NCI-H2171 (cell line): Measurements from ENCODE around the gene GPHB5.
A peak's percentile ranks its signal among the peaks of the same experiment; 100 is the strongest.
"Not testable (repeated sequence)": the region's sequence is repeated elsewhere in the genome, so short reads cannot be mapped to it uniquely, and the experiment has no call there.

ENCODE experiments used
- DNase-seq: peaks from one replicate; lab custom pipeline; 2025; lab: John Stamatoyannopoulos, UW

Gene GPHB5, protein sequence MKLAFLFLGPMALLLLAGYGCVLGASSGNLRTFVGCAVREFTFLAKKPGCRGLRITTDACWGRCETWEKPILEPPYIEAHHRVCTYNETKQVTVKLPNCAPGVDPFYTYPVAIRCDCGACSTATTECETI

DNA sequence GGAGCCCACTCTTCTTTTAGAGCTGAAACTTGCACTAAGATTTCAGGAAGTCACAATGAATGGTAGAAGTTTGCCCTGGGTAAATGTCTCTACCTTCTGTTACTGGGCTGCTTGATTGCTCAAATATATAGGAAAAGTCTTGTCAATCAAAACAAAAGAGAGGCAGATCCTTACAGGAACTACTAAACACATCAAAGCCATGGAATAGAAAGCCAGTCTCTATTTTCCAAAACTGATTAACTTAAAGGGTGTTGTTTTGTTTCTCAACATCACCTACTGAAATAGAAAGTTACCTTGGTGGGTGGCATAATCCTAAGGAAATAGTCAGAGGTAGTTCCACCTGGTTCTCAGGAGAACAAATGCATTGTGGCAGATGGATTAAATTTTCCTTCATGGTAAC lies at the start of gene GPHB5:
TSS of gene GPHB5 (minus strand) at position 101 of the 400 bp plus-strand sequence. CDS start 1,086 bp downstream, outside the sequence.
- DNase-seq, result no peak

DNA sequence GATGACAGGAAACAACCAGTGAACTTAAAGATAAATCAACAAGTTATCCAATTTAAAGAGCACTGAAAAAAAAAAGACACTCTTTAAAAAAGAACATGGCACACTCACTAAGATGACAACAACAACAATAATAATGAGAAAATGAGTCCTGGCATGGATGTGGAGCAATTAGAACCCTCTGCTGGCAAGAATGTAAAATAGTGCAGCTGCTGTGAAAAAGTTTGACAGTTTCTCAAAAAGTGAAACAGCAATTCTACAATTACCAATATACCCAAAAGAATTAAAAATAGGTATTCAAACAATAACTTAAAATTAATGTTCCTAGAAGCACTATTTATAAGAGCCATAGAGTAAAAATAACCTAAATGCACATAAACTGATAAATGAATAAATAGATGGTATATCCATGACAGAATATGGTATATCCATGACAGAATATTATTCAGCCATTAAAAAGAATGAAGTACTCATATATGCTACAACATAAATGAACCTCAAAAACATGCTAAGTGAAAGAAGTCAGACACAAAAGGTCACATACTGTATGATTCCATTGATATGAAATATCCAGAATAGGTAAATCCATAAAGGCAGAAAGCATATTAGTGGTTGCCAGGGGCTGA lies 49.1 kb upstream of the GPHB5 start:
- no peak for DNase-seq

DNA sequence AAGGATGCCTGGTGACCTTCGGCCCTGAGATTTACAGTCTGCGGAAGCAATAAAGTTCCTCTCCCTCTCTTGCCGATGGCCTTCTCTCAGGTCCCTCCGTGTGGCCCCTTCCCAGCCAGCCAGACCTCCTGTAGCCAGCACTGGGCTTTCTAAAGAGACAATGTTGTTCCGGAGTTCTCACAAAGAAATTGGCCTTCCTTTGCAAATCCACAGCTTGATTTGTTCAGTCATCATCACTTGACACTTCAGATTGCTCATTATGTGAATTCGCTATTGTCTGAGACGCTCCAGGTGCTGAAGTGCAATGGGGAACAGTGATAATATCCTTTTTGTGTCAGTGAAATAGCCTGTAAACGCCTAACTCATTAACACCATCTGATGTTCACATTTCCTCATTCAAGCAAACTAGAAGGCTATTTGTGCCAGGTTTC lies 43.7 kb upstream of the GPHB5 start:
- DNase-seq, result no peak

DNA sequence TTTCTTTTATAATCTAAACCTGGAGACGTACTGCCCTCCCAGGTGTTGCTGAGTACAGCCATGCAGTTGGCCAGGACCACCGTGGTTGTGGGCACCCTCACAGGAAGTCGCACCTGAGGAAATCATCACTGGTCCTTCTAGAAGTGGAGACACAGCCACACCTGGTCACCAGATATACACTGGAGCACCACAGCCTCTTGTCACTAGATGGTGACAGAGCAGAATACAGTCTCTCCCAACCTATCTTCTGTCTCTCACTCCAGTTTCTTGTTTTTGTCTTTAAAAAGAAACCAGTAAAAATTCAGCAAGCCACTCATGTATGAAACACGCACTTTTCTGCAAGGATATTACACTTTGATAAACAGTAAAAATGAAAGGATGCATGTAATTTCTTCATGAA lies 43.1 kb upstream of the GPHB5 start:
- DNase-seq, result no peak

DNA sequence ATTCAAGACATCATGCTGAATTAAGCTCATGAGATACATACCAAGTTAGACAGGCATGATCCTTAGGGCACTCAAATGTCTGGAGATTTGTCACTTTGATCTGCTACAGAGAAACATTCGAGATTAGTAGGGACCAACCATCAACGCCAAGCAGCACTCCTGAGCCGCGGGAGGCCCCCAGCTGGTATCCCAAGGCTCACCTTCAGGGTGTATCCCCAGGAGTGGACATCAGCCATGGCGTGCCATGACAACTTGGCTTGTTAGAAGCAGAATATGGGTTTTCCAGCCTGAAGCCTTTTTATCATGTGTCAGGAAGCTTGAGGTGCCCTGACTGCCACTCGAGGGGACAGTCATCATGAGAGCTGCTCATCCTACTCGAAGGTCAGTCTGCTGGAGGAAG lies 39.1 kb upstream of the GPHB5 start:
- no peak for DNase-seq

DNA sequence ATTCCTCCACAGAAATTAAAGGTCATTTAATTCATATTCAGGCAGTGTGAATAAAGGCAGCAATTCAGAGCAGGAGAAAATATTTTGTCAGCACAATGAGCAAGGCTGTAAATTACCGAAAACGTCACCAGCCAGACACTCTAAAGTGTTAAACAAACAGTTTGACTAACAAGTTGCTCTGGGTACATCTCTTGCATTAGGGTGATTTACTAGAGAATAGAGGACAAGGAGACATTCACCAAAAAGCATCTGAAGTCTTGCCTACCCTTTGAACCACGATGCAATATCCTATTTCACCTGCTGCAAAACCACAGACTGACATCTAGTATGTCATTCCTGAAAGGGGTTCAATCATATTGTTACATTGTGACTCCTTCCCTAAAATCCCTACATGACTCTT lies 27.1 kb upstream of the GPHB5 start:
- DNase-seq, result no peak

DNA sequence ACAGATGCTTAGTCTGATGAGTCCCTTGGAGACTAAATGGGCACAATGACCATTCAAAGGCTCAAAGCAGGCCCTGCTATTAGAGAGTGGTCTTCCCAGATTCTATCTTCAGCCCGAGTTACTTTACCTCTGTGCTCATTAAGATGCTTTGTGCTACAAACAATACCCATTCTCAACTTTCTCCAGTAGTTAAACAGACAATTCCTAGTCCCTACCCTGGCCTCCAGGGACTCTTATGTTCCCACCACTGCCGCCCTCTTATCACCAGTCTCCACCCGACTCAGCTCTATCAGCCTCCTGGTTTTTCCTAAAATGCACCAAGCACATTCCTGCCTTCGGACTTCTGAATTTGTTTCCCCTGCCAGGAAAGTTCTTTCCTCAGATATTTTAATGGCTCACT lies 25.6 kb upstream of the GPHB5 start:
- DNase-seq, result no peak

DNA sequence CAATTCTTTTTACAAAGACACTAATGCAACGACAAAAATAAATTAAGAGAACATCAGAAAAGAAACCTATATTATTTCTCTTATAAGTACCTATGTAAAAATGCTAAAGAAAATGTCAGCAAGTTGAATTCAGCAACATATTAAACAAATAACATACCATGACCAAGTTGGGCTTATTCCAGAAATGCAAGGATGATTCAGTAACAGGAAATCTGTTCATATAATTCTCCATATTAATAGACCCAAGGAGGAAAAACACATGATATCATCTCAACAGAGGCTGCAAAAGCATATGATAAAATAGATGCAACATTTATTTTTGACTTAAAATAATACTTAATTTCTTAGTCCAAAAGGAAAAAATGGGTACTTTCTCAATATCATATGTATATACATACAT lies 25.1 kb upstream of the GPHB5 start:
- no peak for DNase-seq

DNA sequence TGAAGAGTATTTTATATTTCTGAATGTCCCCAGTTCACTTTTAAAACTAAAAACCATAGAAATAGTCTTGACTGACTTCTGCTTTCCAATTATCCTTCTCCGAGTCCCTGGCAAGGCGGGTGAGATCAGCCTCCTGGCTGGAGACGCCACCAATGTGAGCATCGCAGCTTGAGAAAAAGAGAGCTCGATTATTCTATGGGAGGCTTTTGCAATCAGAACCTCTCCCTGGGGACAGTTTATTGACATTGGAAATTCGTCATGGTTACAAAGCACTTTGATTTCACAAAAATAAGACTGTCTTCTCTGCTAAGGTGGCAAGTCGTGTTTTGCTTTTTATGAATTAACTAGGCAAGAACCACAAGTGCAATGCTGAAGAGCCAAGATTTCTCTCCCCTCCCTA lies 23.6 kb upstream of the GPHB5 start:
- DNase-seq, result peak; percentile 8

DNA sequence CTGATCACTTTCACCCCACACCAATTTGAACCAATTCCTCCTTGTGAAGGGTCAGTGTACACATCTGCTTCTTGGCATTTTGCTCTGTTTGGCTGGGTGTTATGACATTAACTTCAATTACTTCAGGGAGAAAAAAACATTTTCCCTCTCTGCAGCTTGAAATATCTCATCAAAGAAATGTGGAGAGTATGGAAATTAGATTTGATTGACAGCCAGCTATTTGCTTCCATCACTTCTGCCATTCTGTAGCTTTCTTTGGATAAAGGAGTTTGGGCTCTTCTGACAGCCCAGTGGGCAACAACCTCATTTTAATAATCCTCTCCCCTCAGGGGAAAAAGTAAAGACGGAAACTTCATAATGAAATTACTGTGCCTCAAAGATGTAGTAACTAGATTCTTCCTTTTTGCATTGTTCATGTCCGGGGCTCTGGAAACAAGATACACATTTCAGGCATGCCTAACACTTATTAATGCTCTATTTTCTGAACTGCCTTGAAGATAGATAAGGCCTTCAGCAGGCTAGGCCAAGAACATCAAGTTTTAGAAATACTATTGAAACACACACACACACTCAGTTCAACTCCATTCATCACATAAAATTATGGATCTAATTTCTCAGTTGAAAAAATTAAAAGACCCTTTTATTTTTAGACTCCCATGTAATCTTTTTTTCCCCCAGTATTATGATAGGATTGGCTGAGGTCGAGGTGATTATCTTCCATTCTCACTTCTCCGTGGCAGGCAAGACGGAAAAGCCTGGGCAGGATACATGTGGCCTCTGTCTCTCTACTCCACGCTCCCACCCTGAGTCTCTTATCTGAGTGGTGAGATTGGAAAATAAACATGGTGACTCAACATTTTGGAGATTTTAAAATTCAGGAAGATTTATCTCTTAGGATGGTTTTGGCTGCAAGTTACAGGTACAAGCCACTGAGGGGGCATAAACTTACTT lies 10.3 kb upstream of the GPHB5 start:
- DNase-seq, result no peak

DNA sequence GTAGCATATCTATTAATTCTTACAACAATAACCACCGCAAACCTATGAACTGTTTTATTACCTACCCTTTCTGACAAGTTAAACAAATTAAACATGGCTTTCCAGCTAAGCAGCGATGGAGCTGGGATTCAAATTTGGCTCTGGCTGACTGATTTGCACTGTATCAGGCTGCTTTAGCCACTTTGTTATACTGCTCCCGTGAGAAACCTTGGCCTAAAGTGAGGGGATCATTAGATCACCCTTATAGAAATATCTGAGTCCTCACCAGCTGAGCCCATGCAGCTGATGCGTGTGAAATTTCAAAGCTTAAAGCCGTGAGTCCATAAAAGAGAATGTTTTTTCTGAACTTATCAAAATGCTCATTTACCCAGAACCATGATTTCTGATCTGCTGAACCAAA lies 8.1 kb upstream of the GPHB5 start:
- DNase-seq, result no peak

DNA sequence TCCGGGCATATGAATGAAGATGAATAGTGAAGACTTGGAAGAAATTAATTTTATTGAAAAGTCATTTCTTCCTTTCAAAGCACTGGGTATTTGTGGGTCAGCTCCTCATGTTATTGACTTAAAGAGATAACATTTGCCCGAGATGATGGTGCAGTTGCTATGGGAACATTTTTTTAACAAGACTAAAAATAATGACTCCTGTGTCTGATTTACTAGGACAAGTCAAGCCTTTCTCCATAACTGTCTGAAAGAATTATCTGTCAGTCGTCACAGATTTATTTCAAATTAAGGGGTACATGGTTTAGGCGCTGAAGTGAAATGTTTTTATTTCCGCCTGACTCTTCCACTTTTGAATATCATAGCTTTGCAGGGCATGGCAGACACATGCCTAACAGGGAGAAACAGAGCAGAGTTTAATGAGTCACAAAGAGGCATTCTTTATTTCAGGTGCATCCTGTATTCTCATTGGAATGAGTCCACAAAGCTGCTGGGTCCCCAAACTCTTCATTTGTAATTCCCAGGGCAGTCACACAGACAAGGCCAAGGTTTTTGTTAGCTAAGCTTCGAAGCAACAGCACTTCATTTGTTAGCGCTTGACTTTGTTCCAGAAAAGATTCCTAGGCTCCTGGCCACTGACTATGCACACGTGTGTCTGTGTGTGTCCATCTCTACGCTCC lies 4.3 kb upstream of the GPHB5 start:
- DNase-seq, result no peak

DNA sequence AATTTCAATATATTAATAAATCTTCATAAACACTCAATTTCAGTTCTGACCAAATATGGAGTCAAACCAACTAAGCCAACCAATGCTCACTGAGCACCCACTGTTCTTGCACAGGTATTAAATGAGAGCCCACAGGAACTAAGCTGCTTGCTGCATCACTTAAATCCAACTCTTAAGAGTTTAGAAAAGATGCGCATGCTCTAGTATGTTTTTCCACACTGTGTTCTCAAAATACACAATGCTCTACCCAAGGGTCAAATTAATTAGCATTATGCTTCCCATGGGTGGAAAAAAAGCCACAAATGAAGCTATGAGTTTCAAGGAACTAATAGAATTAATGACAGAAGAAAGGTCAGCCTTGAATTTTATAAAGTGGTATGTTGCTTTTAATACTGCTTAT lies 3.7 kb upstream of the GPHB5 start:
- no peak for DNase-seq

DNA sequence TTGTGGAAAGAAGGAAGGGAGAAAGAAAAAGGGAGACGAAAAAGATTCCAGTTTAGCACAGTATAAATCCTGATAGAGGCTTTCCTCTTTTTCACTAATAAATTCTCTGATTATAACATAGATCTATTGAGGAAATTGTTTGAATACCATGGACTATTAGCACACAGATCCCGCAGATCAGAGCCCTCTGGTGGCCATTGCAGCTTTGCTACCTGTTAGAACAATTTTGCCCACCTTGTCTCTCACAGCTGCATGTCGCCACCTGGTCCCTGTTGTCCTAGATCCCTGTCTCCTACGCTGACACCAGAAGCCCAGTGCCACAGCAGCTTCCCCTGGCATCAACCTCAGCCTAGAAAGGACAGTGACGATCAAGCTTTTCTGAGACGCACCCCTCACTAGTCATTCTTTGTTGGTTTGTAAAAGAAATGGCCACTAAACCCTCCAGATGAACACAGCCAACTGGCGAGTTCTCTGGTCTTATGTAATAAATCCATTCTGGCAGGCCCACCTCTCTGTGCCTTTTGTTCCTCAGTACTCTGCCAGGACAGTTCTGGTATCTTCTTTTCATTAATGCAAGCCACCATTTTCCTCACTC lies 9.9 kb downstream of the GPHB5 start:
- DNase-seq, result peak; percentile 51

DNA sequence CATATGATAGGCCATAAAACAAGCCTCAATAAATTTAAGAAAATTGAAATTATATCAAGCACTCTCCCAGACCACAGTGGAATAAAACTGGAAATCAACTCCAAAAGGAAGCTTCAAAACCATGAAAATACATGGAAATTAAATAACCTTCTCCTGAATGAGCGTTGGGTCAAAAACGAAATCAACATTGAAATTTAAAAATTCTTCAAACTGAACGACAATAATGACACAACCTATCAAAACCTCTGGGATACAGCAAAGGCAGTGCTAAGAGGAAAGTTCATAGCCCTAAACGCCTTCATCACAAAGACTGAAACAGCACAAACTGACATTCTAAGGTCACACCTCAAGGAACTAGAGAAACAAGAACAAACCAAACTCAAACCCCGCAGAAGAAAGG lies 14.3 kb downstream of the GPHB5 start:
- not testable (repeated sequence) for DNase-seq

DNA sequence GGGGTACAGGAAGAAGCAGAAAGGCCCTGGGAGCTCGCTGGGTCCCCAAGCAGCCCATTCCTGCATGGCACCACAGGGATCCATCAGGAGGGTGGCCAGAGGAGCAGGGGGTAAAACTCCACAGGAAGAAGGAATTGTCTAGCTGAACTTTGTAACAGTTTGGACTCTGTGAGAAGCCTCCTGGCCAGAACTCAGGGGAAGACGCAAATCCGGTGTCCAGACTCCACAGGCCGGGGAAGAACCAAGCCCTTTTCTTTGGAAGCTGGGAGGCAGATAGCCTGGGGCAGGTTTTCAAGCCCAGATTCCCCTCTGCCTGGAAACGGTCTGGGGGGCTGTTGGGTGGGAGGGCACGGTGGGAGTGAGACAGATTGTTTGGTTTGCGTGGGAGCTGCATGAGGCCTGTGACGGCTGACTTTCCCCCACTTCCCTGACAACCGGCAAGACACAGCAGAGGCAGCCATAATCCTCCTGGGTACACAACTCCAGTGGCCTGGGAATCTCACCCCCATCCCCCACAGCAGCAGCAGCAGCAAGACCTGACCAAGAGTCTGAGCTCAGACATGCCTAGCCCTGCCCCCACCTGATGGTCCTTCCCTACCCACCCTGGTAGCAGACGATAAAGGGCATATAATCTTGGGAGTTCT lies 16.7 kb downstream of the GPHB5 start:
- no peak for DNase-seq

DNA sequence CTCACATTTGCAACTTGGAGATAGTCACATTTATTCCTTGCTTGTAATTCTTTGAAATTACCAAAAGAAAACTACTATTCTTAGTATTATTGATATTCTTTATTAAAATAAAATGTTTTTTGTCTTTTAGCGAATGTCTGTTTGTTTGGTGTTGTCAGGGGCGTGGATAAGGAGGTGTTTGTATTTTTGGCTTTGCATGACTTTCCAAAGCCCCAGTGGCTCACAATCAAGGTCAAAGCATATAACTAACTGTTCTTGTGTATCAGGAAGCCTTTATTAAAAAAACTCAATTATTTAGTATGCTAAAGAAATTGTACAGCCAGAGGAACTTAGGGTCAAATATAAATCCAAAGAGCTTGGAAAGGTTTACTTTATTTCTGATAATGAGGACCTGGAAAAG lies 17.9 kb downstream of the GPHB5 start:
- DNase-seq, result no peak

DNA sequence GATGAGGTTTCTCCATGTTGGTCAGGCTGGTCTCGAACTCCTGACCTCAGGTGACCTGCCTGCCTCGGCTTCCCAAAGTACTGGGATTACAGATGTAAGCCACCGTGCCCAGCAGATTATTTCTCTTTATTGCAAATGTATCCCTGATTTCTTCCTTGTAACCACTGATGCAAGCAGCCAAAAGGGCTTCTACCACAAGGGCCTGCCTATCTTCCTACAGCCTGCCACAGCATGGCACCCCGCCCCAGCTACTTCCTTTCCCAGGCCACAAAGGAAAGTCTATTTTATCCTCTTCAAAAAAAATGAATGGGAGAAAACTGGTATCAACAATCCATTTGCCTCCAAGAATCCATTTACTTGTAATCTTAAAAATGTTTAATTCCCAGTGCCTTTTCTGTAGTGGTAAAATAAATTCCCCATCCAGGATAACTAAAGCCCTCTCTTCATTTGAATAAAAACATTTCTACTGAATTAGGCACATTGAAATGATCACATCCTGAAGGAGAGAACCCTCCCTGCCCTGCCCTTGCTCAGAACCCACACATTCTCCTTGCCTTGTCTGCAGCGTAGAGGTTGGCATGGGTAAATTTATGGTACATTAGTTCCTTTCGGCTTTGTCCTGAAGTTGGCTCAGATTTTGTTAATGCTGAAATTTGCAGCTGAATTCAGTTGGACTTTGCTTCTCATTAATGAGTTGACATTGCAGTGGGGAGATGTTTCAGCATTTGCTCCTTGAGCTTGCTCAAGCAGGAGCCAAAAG lies 19.2 kb downstream of the GPHB5 start:
- no peak for DNase-seq

DNA sequence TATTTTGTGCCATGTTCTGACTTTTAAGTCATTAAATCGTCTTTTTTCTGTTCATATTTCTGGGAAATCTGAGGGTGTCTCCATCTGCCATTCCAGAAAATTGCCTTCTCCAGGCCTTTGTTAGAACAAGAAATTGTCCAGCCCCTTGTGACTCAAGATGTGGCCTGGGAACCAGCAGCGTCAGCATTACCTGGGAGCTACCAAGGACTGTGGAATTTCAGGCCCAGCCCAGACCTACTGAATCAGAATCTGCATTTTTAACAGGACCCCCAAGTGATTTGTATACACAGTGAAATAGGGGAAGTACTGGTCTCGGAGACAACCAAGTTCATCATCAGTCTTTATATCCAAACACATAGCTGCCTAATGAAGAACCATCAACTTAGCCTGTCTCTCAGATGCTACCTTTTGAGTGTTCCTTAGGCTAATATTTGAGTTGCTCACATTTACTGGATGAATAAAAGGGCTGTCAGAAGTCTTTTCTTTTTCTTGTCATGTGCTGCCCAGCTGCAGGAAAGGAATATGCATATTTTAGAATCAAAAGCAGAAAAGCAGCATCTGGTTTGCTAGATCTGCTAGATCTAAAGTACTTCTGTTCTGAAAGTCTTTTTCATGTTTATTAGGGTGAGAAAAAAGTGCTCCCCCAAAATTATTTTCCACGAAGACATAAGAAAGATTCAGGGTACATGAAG lies 21.2 kb downstream of the GPHB5 start:
- no peak for DNase-seq

DNA sequence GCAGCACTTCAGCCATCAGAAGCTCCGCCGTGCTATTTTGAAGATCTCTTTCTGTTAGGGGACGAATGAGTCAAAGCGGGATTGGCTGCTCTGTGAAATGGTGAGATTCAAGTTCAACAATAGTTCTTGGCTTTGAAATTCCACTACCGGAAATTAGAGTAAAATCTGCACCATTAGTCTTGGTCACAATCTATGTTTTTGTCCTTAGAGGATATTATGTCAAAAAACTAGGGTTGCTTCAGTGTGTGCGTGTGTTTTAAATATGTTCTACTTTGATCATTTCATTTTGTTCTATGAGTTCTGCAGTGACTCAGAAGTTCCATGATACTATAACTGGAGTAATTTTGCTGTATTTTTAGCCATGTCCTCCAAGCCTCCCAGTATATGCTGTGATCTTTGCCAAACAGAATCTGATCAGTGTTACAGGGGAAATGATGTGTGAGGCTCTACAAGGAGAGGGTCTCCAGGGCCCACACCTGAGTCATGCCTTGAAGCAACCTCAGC lies 22.6 kb downstream of the GPHB5 start:
- no peak for DNase-seq
